KMS-11 (cell line): ENCODE results near the gene MAST4.

Experiments
- H2AFZ ChIP-seq: fragments of 200-600 bp; sonication (generic); 2 replicates; pipeline ENCODE4 v1.6.1; 2016; ENCODE audit warnings: antibody characterized with exemption, mixed run types, low read depth
- H3K27ac ChIP-seq: fragments of 200-600 bp; sonication (generic); 2 replicates; pipeline ENCODE4 v1.6.1; 2016; ENCODE audit warnings: mild to moderate bottlenecking, mixed run types
- H3K27me3 ChIP-seq: fragments of 200-600 bp; sonication (generic); 2 replicates; pipeline ENCODE4 v1.6.1; 2017; ENCODE audit warnings: mild to moderate bottlenecking, low read depth, mixed run types, moderate library complexity; ENCODE audit not compliant: insufficient read depth
- H3K36me3 ChIP-seq: fragments of 200-600 bp; sonication (generic); 2 replicates; pipeline ENCODE4 v1.6.1; 2017; ENCODE audit warnings: mild to moderate bottlenecking, mixed run types; ENCODE audit not compliant: insufficient read depth
- H3K4me1 ChIP-seq: fragments of 200-600 bp; sonication (generic); 2 replicates; pipeline ENCODE4 v1.6.1; 2016; ENCODE audit warnings: mild to moderate bottlenecking, low read depth, mixed run types; ENCODE audit not compliant: poor library complexity, severe bottlenecking
- H3K4me2 ChIP-seq: fragments of 200-600 bp; sonication (generic); 2 replicates; pipeline ENCODE4 v1.7.0; 2016; ENCODE audit warnings: mild to moderate bottlenecking, mixed run types
- H3K4me3 ChIP-seq: fragments of 200-600 bp; sonication (generic); IDR thresholded peaks from 2 replicates; pipeline ENCODE4 v1.6.1; 2017; ENCODE audit warnings: low read depth, low read length, mixed read lengths; ENCODE audit not compliant: insufficient read depth
- H3K79me2 ChIP-seq: fragments of 200-600 bp; sonication (generic); 2 replicates; pipeline ENCODE4 v1.6.1; 2016; ENCODE audit warnings: low read depth, mixed run types; ENCODE audit not compliant: insufficient read depth
- H3K9ac ChIP-seq: fragments of 200-600 bp; sonication (generic); 2 replicates; pipeline ENCODE4 v1.6.1; 2016; ENCODE audit warnings: mild to moderate bottlenecking, mixed run types
- H4K20me1 ChIP-seq: fragments of 200-600 bp; sonication (generic); 2 replicates; pipeline ENCODE4 v1.6.1; 2016; ENCODE audit warnings: mild to moderate bottlenecking, mixed run types; ENCODE audit not compliant: insufficient read depth
- TF ChIP-seq, protein P1 (sequence below): fragments of 200-600 bp; sonication (generic); conservative IDR thresholded peaks from 2 replicates; pipeline ENCODE4 v1.6.1; 2017; ENCODE audit warnings: low read depth, mild to moderate bottlenecking, antibody characterized with exemption, low read length, moderate library complexity, mixed read lengths

The MAST4 gene

DNA sequence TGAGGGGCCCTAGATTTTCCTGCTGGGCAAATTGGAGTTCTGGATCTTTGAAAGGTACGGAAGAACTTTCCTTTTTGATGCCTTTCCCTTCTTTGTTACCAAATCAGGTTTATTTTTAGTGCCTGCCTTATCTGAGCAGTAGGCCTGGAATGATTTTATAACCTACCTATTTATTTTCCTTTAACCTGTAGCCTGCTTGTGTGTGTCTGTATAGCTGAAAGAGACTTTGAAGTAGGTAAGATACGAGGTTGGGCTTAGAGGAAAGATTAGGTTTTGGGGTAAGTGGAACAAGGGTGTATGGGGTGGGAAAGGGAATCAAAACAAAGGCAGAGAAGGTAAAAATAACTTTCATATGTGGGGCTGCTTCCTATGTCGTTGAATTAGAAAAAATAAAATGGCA, 389.2 kb downstream of the MAST4 start:
- TF ChIP-seq, protein P1, sequence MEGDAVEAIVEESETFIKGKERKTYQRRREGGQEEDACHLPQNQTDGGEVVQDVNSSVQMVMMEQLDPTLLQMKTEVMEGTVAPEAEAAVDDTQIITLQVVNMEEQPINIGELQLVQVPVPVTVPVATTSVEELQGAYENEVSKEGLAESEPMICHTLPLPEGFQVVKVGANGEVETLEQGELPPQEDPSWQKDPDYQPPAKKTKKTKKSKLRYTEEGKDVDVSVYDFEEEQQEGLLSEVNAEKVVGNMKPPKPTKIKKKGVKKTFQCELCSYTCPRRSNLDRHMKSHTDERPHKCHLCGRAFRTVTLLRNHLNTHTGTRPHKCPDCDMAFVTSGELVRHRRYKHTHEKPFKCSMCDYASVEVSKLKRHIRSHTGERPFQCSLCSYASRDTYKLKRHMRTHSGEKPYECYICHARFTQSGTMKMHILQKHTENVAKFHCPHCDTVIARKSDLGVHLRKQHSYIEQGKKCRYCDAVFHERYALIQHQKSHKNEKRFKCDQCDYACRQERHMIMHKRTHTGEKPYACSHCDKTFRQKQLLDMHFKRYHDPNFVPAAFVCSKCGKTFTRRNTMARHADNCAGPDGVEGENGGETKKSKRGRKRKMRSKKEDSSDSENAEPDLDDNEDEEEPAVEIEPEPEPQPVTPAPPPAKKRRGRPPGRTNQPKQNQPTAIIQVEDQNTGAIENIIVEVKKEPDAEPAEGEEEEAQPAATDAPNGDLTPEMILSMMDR = no peak
- Histone ChIP-seq H3K27ac (no peak overlapping the region), H3K4me2 (no peak overlapping the region), H2AFZ (no peak overlapping the region), H4K20me1 (no peaks in the 10 kb centered on the region), H3K4me1 (peaks cover 22% of the 10 kb centered on the region), H3K4me3 (no peak overlapping the region), H3K36me3 (no peaks in the 10 kb centered on the region), H3K9ac (no peak overlapping the region), H3K79me2 (no peaks in the 10 kb centered on the region), H3K27me3 (no peaks in the 10 kb centered on the region)

DNA sequence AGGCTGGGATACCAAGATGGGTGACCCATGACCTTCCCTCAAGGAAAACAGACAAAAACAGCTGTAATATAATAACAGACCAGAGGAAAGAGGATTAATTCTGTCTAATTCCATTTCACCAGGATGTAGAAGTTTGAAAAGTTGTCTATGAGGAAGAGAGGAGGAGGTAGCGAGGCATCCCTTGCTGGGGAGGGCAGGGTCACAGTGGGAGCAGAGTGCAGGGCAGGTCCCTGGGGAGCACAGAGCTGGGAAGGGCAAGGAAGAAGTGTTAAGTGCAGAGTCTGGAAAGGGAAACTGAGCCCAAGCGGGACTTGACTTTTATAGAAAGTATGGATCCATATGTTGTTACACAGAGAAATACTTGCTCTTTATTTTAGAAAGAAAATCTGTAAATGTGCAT, 389.8 kb downstream of the MAST4 start:
- no peak overlapping the region for H3K9ac ChIP-seq
- H4K20me1 ChIP-seq = no peaks in the 10 kb centered on the region

DNA sequence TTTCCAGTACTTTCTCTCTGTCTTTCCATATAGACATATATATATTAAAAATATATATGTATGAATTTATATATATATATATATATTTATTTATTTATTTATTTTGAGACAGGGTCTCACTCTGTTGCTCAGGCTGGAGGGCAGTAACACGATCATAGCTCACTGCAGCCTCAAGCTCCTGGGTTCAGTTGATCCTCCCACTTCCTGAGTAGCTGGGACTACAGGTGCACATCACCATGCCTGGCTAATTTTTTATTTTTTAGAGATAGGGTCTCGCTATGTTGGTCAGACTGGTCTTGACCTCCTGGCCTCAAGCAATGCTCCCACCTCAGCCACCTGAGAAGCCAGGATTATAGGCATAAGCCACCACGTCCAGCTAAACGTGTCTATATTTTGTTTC, 390.3 kb downstream of the MAST4 start:
- Histone ChIP-seq H3K9ac (no peak overlapping the region), H3K36me3 (no peaks in the 10 kb centered on the region)
- TF ChIP-seq, protein P1 = no peak

More for the DNA sequence above, 389.8 kb downstream of the MAST4 start:
- Histone ChIP-seq H2AFZ (no peak overlapping the region), H3K27ac (no peak overlapping the region), H3K27me3 (no peaks in the 10 kb centered on the region), H3K79me2 (no peaks in the 10 kb centered on the region), H3K36me3 (no peaks in the 10 kb centered on the region), H3K4me1 (peaks cover 22% of the 10 kb centered on the region), H3K4me3 (no peak overlapping the region), H3K4me2 (no peak overlapping the region)
- TF ChIP-seq, protein P1 = no peak

DNA sequence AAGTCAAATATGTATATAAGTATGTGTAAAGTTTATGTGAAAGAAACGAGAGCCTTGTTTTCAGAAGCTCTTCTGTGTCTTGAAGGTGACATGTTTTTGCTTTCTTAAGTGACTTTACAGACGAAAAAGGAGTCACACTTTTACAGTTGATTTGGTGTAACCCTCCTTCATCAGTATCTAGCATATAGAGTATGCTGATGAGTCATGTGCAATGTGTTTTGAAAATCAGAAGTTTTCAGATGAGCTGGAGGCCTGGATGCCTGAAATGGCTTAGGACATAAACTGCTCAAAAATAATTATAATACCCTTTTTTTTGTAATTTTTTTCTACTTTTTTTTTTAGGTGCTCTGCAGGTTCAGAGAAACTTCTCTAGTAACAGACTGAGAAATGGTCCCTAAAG, 390.9 kb downstream of the MAST4 start:
- Histone ChIP-seq H3K4me3 (no peak overlapping the region), H3K36me3 (no peaks in the 10 kb centered on the region), H4K20me1 (no peaks in the 10 kb centered on the region), H3K4me2 (no peak overlapping the region), H3K79me2 (no peaks in the 10 kb centered on the region), H3K9ac (no peak overlapping the region), H3K27me3 (no peaks in the 10 kb centered on the region), H3K4me1 (peaks cover 22% of the 10 kb centered on the region), H2AFZ (no peak overlapping the region), H3K27ac (no peak overlapping the region)
- TF ChIP-seq, protein P1 = no peak

More for the DNA sequence above, 390.3 kb downstream of the MAST4 start:
- H3K4me3 ChIP-seq = no peak overlapping the region
- no peak overlapping the region for H2AFZ ChIP-seq
- no peak overlapping the region for H3K4me2 ChIP-seq
- H3K4me1 ChIP-seq = peaks cover 22% of the 10 kb centered on the region
- H3K27ac ChIP-seq = no peak overlapping the region
- no peaks in the 10 kb centered on the region for H3K27me3 ChIP-seq
- no peaks in the 10 kb centered on the region for H3K79me2 ChIP-seq
- H4K20me1 ChIP-seq = no peaks in the 10 kb centered on the region

DNA sequence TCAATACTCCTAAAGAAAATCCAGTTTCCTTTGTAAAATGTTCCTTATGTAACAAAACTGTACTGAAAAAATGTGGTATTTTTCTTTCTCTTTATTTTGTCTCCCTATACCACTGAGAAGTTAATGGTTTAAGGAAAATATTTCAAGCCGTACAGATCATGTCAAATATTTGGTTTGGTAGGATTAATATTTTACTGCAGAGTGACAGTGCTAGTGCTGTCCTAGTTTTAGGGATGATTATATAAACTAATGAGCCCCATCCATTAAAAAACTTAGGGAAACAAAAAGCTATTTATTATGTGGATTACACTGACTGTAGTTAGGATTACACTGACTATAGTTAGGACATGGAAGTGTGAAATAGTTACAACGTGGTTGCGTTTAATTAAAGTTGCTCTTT, 391.3 kb downstream of the MAST4 start:
- H2AFZ ChIP-seq = no peak overlapping the region
- no peak overlapping the region for H3K9ac ChIP-seq
- no peak overlapping the region for H3K4me3 ChIP-seq
- no peaks in the 10 kb centered on the region for H4K20me1 ChIP-seq
- peaks cover 22% of the 10 kb centered on the region for H3K4me1 ChIP-seq
- no peaks in the 10 kb centered on the region for H3K27me3 ChIP-seq
- H3K4me2 ChIP-seq = no peak overlapping the region
- H3K36me3 ChIP-seq = no peaks in the 10 kb centered on the region
- no peak overlapping the region for H3K27ac ChIP-seq
- no peaks in the 10 kb centered on the region for H3K79me2 ChIP-seq
- TF ChIP-seq, protein P1 = no peak
